IMR-90 (cell line): ENCODE results near the gene DGKQ. TPM values are rescaled to one million over a fixed set of nuclear protein-coding genes. Genes with fewer than 3 reads are reported as not detected.
A peak's percentile ranks its signal among the peaks of the same experiment; 100 is the strongest.

ENCODE experiments used
- ATAC-seq: fragments of 200-7000 bp; cut with Tn5 transposase; 2 replicates; pipeline ENCODE4 v1.9.1; 2020; ENCODE audit warnings: low read depth, mild to moderate bottlenecking, moderate library complexity
- BruUV-seq: library from RNA; stranded (reverse); fragments of 400-500 nt; replicated peaks from 2 replicates; lab custom pipeline; 2021; lab: Mats Ljungman, UMichigan
- CTCF ChIA-PET: fragments of 300-600 bp; formaldehyde crosslinking; extraction: SDS; loops from one replicate; lab custom pipeline; 2021; ENCODE audit warnings: antibody characterized with exemption; lab: Yijun Ruan, JAX
- POLR2A ChIA-PET: fragments of 300-600 bp; sonication (Branson Sonifier 250); formaldehyde crosslinking; loops from one replicate; lab custom pipeline; 2022; ENCODE audit warnings: antibody characterized with exemption; ENCODE audit not compliant: unreplicated experiment; lab: Charles Lee
- DNase-seq: peaks from one replicate; pipeline ENCODE4 v3.0.0; 2013
- H2AFZ ChIP-seq: replicated peaks from 2 replicates; pipeline ENCODE3; 2013; ENCODE audit warnings: low read length, mild to moderate bottlenecking; ENCODE audit not compliant: poor library complexity
- H2AK5ac ChIP-seq: 2 replicates; pipeline ENCODE4 v1.6.1; 2013; ENCODE audit warnings: low read depth, low read length, inconsistent platforms
- H2AK9ac ChIP-seq: replicated peaks from 2 replicates; pipeline ENCODE3; 2013; ENCODE audit warnings: mild to moderate bottlenecking, low read depth, low read length, moderate library complexity; ENCODE audit not compliant: poor library complexity
- H2BK120ac ChIP-seq: 2 replicates; pipeline ENCODE4 v1.6.1; 2013; ENCODE audit warnings: low read depth, low read length, inconsistent platforms
- H2BK15ac ChIP-seq: 3 replicates; pipeline ENCODE4 v1.6.1; 2013; ENCODE audit warnings: low read depth, low read length, inconsistent platforms
- H2BK20ac ChIP-seq: 2 replicates; pipeline ENCODE4 v1.6.1; 2013; ENCODE audit warnings: low read depth, mild to moderate bottlenecking, inconsistent platforms, low read length, moderate library complexity
- H2BK5ac ChIP-seq: 2 replicates; pipeline ENCODE4 v1.6.1; 2013; ENCODE audit warnings: mild to moderate bottlenecking, low read depth, low read length, inconsistent platforms; ENCODE audit not compliant: poor library complexity, severe bottlenecking
- H3K14ac ChIP-seq: replicated peaks from 2 replicates; pipeline ENCODE4 v1.6.1; 2013; ENCODE audit warnings: low read depth, low read length, inconsistent platforms
- H3K18ac ChIP-seq: 2 replicates; pipeline ENCODE4 v1.6.1; 2013; ENCODE audit warnings: low read depth, low read length, control low read depth
- H3K23ac ChIP-seq: 2 replicates; pipeline ENCODE4 v1.6.1; 2013; ENCODE audit warnings: low read depth, low read length, inconsistent platforms
- H3K27ac ChIP-seq: 2 replicates; pipeline ENCODE4 v1.5.1; 2013; ENCODE audit warnings: mild to moderate bottlenecking, control low read depth, low read length; ENCODE audit not compliant: insufficient read depth
- H3K27me3 ChIP-seq: 2 replicates; pipeline ENCODE4 v1.6.1; 2013; ENCODE audit warnings: low read length; ENCODE audit not compliant: control insufficient read depth, insufficient read depth
- H3K36me3 ChIP-seq: 2 replicates; pipeline ENCODE4 v1.6.1; 2013; ENCODE audit warnings: low read length, mixed read lengths; ENCODE audit not compliant: control insufficient read depth, insufficient read depth
- H3K4ac ChIP-seq: 2 replicates; pipeline ENCODE4 v1.6.1; 2013; ENCODE audit warnings: low read depth, low read length, inconsistent platforms
- H3K4me1 ChIP-seq: 2 replicates; pipeline ENCODE4 v1.6.1; 2013; ENCODE audit warnings: low read length, mixed read lengths; ENCODE audit not compliant: control insufficient read depth, insufficient read depth
- H3K4me2 ChIP-seq: 2 replicates; pipeline ENCODE4 v1.6.1; 2013; ENCODE audit warnings: low read depth, mild to moderate bottlenecking, control low read depth, low read length, moderate library complexity
- H3K4me3 ChIP-seq: 2 replicates; pipeline ENCODE4 v1.5.1; 2013; ENCODE audit warnings: low read depth, mild to moderate bottlenecking, control low read depth, low read length, moderate library complexity; ENCODE audit not compliant: insufficient read depth
- H3K56ac ChIP-seq: 2 replicates; pipeline ENCODE4 v1.6.1; 2013; ENCODE audit warnings: low read length, inconsistent platforms; ENCODE audit not compliant: insufficient read depth; ENCODE audit errors: extremely low read depth
- H3K79me1 ChIP-seq, 2 experiments: 2 replicates each; pipeline ENCODE4 v1.6.1; 2013; ENCODE audit warnings: low read length in 2 of 2, inconsistent platforms in 1 of 2, low read depth in 1 of 2
- H3K9ac ChIP-seq: 2 replicates; pipeline ENCODE4 v1.6.1; 2013; ENCODE audit warnings: low read depth, low read length, control low read depth
- H3K9me1 ChIP-seq: 2 replicates; pipeline ENCODE4 v1.6.1; 2013; ENCODE audit warnings: low read length, inconsistent platforms; ENCODE audit not compliant: insufficient read depth
- H3K9me3 ChIP-seq: 2 replicates; pipeline ENCODE4 v1.6.1; 2013; ENCODE audit warnings: low read length; ENCODE audit not compliant: control insufficient read depth, insufficient read depth
- H4K20me1 ChIP-seq: 2 replicates; pipeline ENCODE4 v1.6.1; 2013; ENCODE audit warnings: low read length, inconsistent platforms; ENCODE audit not compliant: insufficient read depth
- H4K5ac ChIP-seq: 2 replicates; pipeline ENCODE4 v1.6.1; 2013; ENCODE audit warnings: mild to moderate bottlenecking, low read depth, low read length, control low read depth
- H4K8ac ChIP-seq, 2 experiments: 2 replicates each; pipeline ENCODE4 v1.6.1; 2013; ENCODE audit warnings: low read depth in 2 of 2, low read length in 2 of 2, control low read depth in 1 of 2, inconsistent platforms in 1 of 2
- H4K91ac ChIP-seq: 2 replicates; pipeline ENCODE4 v1.6.1; 2013; ENCODE audit warnings: low read depth, low read length, inconsistent platforms; ENCODE audit not compliant: insufficient read depth
- CHD1 ChIP-seq: IDR thresholded peaks from 2 replicates; pipeline ENCODE4 v1.6.1; 2012; ENCODE audit warnings: low read depth, low read length, improper control_type of control experiment
- FOS ChIP-seq: fragments of 150-350 bp; IDR thresholded peaks from 2 replicates; pipeline ENCODE4 v1.6.1; 2016; ENCODE audit warnings: low read depth, low read length
- MXI1 ChIP-seq: IDR thresholded peaks from 2 replicates; pipeline ENCODE4 v1.6.1; 2012; ENCODE audit warnings: low read depth, mild to moderate bottlenecking, low read length, moderate library complexity, borderline replicate concordance
- NFE2L2 ChIP-seq: fragments of 150-350 bp; IDR thresholded peaks from 2 replicates; pipeline ENCODE4 v1.6.1; 2016; ENCODE audit warnings: low read depth, mild to moderate bottlenecking, low read length
- POLR2A ChIP-seq: IDR thresholded peaks from 2 replicates; pipeline ENCODE4 v1.6.1; 2012; ENCODE audit warnings: mild to moderate bottlenecking, low read depth, low read length
- WGBS, 2 experiments: methylation state at CpG; one replicate each; pipeline versions ENCODE4 v1.1.5 to v1.1.7; 2013; ENCODE audit warnings: missing lambda C conversion rate in 2 of 2; ENCODE audit not compliant: insufficient read length in 1 of 2; ENCODE audit errors: extremely low coverage in 2 of 2; 5-methylcytosine and 5-hydroxymethylcytosine counted together
- dilution Hi-C: fragments of 300-500 bp; cut with HindIII; formaldehyde crosslinking; loops from one replicate; pipeline ENCODE4 v1.14.3; 2018; ENCODE audit warnings: low sequenced_read_pairs; ENCODE audit not compliant: unreplicated experiment
- in situ Hi-C: fragments of 300-500 bp; cut with MboI; formaldehyde crosslinking; loops from 3 replicates; pipeline ENCODE4 v1.14.3; 2019; ENCODE audit warnings: low sequenced_read_pairs, inconsistent platforms, mixed read lengths
- intact Hi-C: fragments of 100-400 bp; cut with micrococcal nuclease; formaldehyde crosslinking; loops from 2 replicates; pipeline ENCODE4 v1.10.0; 2022
- polyA plus RNA-seq, 3 experiments: library from polyadenylated mRNA; depleted of rRNA; stranded (reverse); fragments of >200 nt; gene quantifications; 2 replicates each; pipeline ENCODE4 v1.2.3, GENCODE V29; 2012; ENCODE audit warnings: low replicate concordance in 1 of 3
- total RNA-seq: library from RNA; depleted of rRNA; stranded (reverse); fragments of >200 nt; gene quantifications from 2 replicates; pipeline ENCODE4 v1.2.3, GENCODE V29; 2012

The DGKQ gene
- total and polyA plus RNA-seq, 2 of the 4 experiments (the other 2 are of a cell fraction): 4.3 to 15.6 TPM

GRCh38 chr4:1018147-1019020 is 45.0 kb upstream of the DGKQ start:
- peaks cover 3% of the 10 kb centered on the region; the same call in 1 of the 2 replicates for H3K36me3 ChIP-seq
- H3K9me3 ChIP-seq: no peaks in the 10 kb centered on the region
- no peak overlapping the region for H4K5ac ChIP-seq
- peaks cover 0 to 9% of the 10 kb centered on the region in 2 experiments; a peak in 1 of 4 replicates for H3K79me1 ChIP-seq
- no peak overlapping the region for H4K8ac ChIP-seq
- no peak for TF ChIP-seq CHD1
- no peak for TF ChIP-seq POLR2A
- no peak for TF ChIP-seq NFE2L2
- no peak for TF ChIP-seq MXI1
- TF ChIP-seq FOS: no peak
- 72% methylated on average over 6 of the region's 29 CpGs; no CpG with 5 or more reads in 1 of the 2 experiments for WGBS, 2 experiments
- no peak overlapping the region for H3K9ac ChIP-seq
- POLR2A ChIA-PET: no interaction called here
- H2BK20ac ChIP-seq: no peak overlapping the region
- no peak overlapping the region for H3K18ac ChIP-seq
- no TSS peak for BruUV-seq
- peaks cover 21% of the 10 kb centered on the region for H4K20me1 ChIP-seq
- H3K9me1 ChIP-seq: no peaks in the 10 kb centered on the region
- H2AK9ac ChIP-seq: no peak overlapping the region
- H3K23ac ChIP-seq: no peak overlapping the region
- in situ Hi-C loops: no loop called here
- no peak overlapping the region for H4K91ac ChIP-seq
- no peaks in the 10 kb centered on the region; the same call in 1 of the 2 replicates for H3K4me1 ChIP-seq
- no peak overlapping the region for H2BK5ac ChIP-seq
- ATAC-seq (no peak), DNase-seq (no peak)
- dilution Hi-C loops: no loop called here
- CTCF ChIA-PET: no interaction called here
- H2BK120ac ChIP-seq: no peak overlapping the region
- intact Hi-C loops: no loop called here
- no peaks in the 10 kb centered on the region for H3K27me3 ChIP-seq
- H3K14ac ChIP-seq: no peak overlapping the region
- H2AK5ac ChIP-seq: no peak overlapping the region
- H3K27ac ChIP-seq: no peak overlapping the region
- no peak overlapping the region for H3K4me3 ChIP-seq
- no peak overlapping the region for H2BK15ac ChIP-seq
- no peak overlapping the region for H3K56ac ChIP-seq
- H2AFZ ChIP-seq: peak overlapping the region; percentile 43
- no peak overlapping the region for H3K4me2 ChIP-seq
- no peak overlapping the region for H3K4ac ChIP-seq
